A172 (cell line): ENCODE measurements around the gene PRR14. TPM values are rescaled to one million over a fixed set of nuclear protein-coding genes. Genes with fewer than 3 reads are reported as not detected.
A peak's percentile ranks its signal among the peaks of the same experiment; 100 is the strongest.
"Not testable (repeated sequence)": the region's sequence is repeated elsewhere in the genome, so short reads cannot be mapped to it uniquely, and the experiment has no call there.

Experiments
- DNase-seq: peaks from one replicate; pipeline ENCODE4 v3.0.0-alpha.2; 2015; ENCODE audit warnings: low spot score
- total RNA-seq: library from RNA; depleted of rRNA; stranded (reverse); fragments of >200 nt; shearing (Covaris generic); gene quantifications from 2 replicates; pipeline ENCODE4 v1.2.3, GENCODE V29; 2014; rRNA removed

PRR14 gene
- total RNA-seq, 1 experiment from 2014 or later, result 9.1 TPM

DNA sequence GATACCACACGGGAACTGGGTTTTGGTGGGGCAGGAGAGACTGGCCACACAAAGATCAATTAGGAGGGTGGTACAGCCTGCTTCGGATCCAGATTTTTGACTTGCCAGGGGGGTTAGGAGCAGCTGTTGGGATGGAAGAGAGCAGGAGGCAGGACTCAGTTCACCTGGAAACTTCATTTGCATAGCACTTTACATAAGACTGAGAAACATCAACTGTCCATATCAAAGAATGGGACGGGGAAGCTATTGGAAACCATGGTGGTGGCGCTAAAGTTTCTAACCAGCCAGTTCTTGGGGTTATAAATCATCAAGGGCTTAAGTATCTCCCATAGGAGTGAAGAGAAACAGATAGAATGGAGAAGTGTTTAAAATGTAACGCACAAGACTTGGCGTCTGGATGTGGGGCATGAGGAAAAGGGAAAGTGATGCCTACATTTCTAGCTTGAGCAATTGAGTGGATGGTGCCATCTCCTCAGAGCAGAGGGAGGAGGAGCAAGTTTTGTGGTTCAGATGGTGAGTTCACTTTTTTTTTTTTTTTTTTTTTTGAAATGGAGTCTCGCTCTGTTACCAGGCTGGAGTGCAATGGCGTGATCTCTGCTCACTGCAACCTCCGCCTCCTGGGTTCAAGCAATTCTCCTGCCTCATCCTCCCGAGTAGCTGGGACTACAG lies 41.8 kb downstream of the PRR14 start:
- DNase-seq, result no peak

DNA sequence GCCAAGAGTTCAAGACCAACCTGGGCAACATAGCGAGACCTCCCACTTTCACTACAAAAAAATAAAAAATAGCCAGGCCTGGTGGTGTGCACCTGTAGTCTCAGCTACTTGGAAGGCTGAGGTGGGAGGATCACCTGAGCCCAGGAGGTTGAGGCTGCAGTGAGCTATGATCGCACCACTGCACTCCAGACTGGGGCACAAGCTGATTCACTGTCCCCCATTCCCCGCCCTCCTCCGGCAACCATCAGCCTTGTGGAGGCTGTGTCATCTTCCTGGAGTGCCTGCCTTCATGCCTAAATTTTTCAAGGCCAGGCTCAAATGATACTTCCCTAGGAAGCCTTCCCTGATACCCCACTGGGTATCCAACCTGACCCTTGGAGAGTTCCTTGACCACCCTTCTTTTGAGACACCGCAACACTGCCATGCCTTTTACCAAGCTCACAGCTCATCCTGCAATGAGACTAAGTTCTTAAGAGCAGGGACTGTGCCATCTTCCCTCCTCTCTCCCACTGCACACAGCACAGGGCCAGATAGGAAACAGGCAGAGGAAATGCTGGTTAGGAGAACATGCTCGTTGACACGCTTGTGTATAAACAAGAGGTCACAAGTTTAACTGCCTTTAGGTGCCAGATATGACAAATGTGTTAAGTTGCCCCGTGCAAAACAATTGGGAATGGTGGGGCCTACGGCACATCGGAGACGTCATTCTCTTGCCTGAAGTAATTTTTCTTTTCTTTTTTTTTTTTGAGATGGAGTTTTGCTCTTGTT lies 44.4 kb downstream of the PRR14 start:
- DNase-seq, result no peak

DNA sequence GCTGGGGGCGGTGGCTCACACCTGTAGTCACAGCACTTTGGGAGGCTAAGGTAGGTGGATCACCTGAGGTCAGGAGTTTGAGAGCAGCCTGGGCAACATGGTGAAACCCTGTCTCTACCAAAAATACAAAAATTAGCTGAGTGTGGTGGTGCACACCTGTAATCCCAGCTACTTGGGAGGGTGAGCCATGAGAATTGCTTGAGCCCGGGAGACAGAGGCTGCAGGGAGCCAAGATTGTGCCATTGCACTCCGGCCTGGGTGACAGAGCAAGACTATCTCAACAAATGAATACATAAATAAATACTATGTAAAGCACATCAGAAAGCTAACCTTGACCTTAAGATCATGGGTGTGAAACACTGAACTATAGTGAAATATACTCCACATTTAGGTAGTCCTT lies 45.9 kb downstream of the PRR14 start:
- DNase-seq, result not testable (repeated sequence)

DNA sequence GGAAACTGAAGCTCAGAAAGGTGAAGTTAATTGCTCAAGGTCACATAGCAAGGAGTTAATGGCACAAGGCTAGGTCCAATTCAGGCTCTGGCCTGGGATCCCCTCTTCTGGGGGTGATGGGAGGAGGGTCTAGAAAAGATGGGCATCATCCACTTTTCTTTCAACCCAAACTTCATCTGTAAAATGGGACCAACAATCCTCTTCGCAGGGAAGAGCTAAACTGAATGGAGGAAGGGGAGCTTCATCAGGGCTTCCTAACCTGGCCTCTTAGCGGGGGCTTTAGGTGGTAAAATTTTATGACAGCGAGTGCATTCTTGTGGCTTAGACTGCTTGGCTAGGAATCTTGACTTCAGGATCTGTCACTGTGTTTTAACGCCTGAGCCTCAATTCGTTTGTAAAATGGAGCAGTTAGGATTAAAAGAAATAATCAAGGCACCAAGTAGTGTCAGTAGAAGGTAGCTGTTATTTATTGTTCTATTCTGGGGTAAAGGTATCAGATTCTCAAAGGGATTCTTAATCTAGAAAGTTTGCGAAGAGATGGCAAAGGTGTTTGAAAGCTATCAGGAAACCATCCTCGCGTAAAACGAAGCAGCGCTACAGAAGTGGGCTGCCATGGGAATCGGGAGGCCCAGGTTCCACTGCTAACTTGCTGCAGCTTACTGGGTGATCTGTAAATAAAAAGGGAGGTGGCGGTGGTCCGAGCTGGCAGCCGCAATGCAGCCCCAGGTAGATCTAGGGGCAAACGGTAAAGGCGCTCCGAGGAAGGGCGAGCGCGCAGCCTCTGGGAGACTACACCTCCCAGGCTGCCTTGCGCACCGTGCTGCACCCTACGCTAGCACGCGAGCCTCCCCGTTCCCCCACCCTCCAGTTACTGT lies 46.7 kb downstream of the PRR14 start:
- DNase-seq, result no peak

- peak; percentile 96 for DNase-seq
Observed at GRCh38 chr16:30698139-30698815, 47.5 kb downstream of the PRR14 start.

- peak; percentile 79 for DNase-seq
Observed at GRCh38 chr16:30698816-30699614, 48.3 kb downstream of the PRR14 start, which contains the start of gene SRCAP. SRCAP (plus strand) TSS chr16:30699171; CDS start chr16:30700825, 1,654 bp downstream.

DNA sequence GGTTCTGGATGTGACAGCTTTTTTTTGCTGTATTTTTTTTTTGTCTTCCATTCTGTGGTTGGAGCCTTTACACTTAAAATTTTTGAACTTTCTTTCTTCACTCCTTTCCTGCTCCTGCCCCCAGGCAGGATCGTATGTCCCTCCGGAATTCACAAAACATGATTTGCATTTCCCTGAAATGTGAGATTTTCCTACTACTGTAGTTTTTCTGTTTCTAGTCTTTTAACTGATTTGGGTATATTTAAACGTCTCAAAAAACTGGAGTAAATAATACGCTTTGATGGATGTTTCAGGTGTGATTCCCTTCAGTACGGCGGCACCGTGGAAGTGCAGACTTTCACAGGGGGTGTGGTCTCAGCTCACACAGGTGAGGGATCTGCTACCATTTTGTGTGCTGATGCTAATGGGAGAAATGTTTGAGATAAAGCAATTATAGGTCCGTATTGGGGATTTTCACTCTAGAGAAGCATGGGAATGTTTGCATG lies 48.9 kb downstream of the PRR14 start:
- DNase-seq, result no peak

GRCh38 chr16:30700491-30700890 lies 49.7 kb downstream of the PRR14 start:
- DNase-seq, result no peak

GRCh38 chr16:30700971-30701370 lies 50.2 kb downstream of the PRR14 start:
- no peak for DNase-seq

GRCh38 chr16:30703071-30703470 lies 52.3 kb downstream of the PRR14 start:
- not testable (repeated sequence) for DNase-seq

- no peak for DNase-seq
Observed at GRCh38 chr16:30703971-30704370, 53.2 kb downstream of the PRR14 start.

Other genes starting within 250 kb of the PRR14 start
- gene ZNF771, start 243.4 kb upstream of the PRR14 start, total RNA-seq, result 19.2 and 27.4 TPM in 2 replicates
- gene DCTPP1, start 220.9 kb upstream of the PRR14 start, total RNA-seq, result 74.5 and 86.1 TPM in 2 replicates
- 4.9 and 7.2 TPM in 2 replicates for gene SEPHS2, start 205.1 kb upstream of the PRR14 start, total RNA-seq
- 0.17 and 0.26 TPM in 2 replicates for gene ITGAL, start 178.2 kb upstream of the PRR14 start, total RNA-seq
- 43.7 and 61.6 TPM in 2 replicates for gene ZNF768, start 124.4 kb upstream of the PRR14 start, total RNA-seq
- 2.0 and 2.5 TPM in 2 replicates for gene ZNF747, start 116.1 kb upstream of the PRR14 start, total RNA-seq
- gene ZNF764, start 92.6 kb upstream of the PRR14 start, total RNA-seq, result 7.3 and 8.1 TPM in 2 replicates
- gene ZNF688, start 79.2 kb upstream of the PRR14 start, total RNA-seq, result 6.9 and 11.9 TPM in 2 replicates
- not detected in 2 replicates for gene ZNF785, start 65.3 kb upstream of the PRR14 start, total RNA-seq
- gene ZNF689, start 40.6 kb upstream of the PRR14 start, total RNA-seq, result 11.7 and 16.6 TPM in 2 replicates
- 16.0 and 24.9 TPM in 2 replicates for gene FBRS, start 7.5 kb downstream of the PRR14 start, total RNA-seq
- 9.3 and 11.4 TPM in 2 replicates for gene SRCAP, start 48.2 kb downstream of the PRR14 start, total RNA-seq
- gene PHKG2, start 97.5 kb downstream of the PRR14 start, total RNA-seq, result 57.7 and 61.5 TPM in 2 replicates
- 6.5 and 10.5 TPM in 2 replicates for gene CFAP119, start 111.1 kb downstream of the PRR14 start, total RNA-seq
- gene RNF40, start 111.4 kb downstream of the PRR14 start, total RNA-seq, result 105 and 107 TPM in 2 replicates
- gene ZNF629, start 136.2 kb downstream of the PRR14 start, total RNA-seq, result 20.5 and 20.8 TPM in 2 replicates
- 57.3 and 60.8 TPM in 2 replicates for gene BCL7C, start 243.1 kb downstream of the PRR14 start, total RNA-seq
- gene CTF1, start 245.7 kb downstream of the PRR14 start, total RNA-seq, result 1.9 and 2.3 TPM in 2 replicates